Kidney glomerular epithelial cell (primary cell): ENCODE data around the gene GGA3.

Experiments
- DNase-seq: peaks from one replicate; lab custom pipeline; 2025; lab: John Stamatoyannopoulos, UW

GGA3 gene

DNA sequence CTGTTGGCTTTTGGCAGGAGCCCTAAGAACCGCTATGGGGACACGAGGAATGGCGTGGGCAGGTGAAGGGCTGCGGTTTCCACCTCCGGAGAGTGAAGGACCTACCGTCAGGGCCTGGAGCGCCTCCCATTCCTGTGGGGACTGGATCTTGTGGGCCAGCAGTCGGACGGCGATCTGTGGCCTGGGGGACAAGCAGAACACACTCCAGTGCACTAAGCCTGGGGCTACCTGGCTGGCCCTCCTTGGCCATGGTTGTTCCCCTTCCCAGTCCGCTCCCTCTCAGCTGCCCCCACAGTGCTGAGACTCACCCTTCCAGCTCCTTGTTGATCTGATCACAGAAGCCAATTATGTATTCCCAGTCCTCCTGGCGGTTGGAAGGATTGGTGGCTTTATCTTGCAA, 15.0 kb downstream of the GGA3 start:
- DNase-seq: no peak

DNA sequence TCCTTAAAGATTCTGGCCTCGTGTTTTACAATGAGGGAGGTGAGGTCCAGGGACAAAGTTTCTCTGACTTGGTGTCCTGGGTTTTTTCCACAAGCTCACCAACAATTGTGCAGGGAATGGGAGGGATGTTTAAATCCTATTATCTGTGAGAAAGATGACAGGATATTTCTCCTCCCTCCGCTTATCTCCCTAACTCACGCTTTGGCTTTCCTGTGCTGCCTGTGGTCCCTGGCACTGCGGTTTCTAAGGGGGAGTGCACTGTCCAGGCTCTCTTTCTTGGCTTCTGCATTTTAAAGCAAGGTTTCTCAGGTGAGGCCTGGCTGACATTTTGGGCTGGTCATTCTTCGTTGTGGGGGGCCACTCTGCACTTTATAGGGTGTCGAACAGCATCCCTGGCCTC, 16.4 kb downstream of the GGA3 start:
- no peak for DNase-seq

DNA sequence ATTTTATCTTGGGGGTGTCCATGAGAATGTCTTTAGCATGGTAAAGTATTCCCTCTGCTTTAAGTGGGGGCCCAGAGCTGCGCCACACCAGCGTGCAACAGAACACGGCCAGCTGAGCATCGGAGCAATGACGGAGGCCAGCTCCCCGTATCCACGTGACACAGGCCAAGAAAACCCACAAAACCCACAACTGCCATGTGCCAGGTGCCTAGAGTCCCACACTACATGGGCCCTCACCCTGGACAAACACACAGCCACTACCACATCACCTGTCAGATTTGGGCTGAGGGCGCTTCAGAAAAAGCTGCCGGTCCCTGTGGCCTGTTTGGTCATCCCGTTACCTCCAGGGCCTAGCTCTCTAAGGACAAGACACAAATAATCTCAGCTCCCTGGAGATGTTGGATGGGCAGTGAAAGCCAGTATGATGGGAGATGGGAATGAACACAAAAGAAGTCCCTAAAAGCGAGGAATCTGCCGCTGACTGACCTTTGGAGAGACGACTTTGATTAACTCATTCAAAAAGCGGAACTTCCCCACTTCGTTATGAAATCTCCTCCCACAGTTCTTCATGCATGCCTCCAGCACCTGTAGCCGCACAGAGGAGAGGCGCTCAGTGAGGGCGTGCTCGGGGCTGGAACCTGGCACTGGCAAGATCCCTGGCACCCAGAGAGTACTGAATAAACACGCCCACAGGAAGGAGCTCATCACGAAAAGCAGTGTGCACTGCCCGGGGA, 17.1 kb downstream of the GGA3 start:
- no peak for DNase-seq

DNA sequence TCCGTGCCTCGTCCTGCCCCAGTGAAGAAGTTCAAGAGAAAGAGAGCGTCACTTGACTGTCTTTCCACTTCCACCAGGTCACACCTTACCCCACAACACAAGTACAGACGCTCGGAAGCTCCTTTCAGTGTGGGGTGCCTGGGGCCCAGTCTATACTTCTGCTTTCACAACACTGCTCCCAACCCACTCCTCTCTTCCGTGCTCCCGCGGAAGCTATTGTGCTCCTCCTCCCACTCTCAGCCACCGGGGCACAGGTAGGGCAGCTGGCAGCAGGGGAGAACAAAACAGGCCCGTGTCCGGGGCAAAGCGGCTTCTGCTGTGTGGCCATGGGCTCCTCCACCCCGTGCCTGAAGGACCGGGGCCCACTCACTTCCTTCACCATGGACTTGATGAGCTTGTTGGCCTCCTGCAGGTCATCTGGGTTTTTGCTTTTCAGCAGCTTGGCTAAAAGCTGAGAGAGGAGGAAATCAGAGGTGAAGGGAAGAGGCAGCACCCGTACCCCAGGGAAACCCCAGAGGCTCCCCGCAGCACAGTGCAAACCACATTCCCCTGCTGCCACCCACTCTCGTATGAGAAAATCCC, 18.9 kb downstream of the GGA3 start:
- no peak for DNase-seq

DNA sequence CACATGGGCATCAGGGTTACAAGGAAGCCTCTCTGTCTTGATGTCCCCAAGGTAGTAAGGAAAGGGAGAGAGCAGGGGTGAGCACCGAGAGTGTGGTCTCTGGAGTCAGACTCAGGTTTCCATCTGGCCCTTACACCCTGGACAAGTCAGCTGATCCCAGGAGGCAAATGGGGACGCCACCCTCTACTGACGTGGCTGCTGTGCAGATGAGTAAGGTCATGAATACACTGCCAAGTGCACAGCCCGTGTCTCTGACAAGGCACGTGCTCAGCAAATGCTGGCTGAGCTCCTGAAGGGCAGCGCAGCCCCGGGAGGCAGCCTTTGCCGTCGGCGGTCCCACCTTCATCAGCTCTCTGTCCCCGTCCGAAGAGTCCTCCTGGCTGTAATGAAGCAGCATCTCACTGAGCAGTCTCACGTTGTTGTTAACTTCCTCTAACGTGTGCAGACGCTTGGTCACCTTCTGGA, 19.4 kb downstream of the GGA3 start:
- no peak for DNase-seq

DNA sequence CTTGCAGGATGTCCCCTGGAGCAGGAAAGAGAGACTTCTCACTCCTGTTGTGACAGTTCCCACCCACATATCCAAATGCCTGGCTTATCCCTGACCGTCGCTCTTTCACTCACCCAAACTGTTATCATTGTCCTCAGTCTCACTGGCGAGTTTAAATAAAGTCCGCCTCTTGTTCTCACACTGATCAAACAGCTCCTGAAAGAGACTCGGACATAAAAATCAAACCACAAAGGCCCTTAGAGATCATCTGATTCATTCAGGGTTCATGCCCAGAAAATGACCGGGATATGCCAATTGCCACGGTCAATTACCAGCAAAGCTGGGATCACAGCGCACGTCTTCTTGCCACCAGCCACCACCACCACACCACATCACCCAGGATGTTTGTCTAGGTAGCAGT, 19.9 kb downstream of the GGA3 start:
- DNase-seq: no peak

DNA sequence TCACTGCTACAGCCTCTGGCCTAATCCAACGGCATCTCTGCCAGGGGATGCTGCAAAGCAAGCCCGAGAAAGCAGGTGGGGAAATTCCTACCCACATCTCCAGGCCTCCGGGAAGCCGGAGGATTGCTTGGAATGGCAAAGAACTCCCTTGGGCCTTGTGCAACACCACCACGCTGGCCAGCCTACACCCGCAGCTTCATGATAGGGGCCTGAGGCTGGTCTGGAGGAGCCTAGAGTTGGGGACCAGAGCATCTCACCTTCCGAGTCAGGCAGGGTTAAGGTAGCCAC, 20.3 kb downstream of the GGA3 start:
- no peak for DNase-seq

DNA sequence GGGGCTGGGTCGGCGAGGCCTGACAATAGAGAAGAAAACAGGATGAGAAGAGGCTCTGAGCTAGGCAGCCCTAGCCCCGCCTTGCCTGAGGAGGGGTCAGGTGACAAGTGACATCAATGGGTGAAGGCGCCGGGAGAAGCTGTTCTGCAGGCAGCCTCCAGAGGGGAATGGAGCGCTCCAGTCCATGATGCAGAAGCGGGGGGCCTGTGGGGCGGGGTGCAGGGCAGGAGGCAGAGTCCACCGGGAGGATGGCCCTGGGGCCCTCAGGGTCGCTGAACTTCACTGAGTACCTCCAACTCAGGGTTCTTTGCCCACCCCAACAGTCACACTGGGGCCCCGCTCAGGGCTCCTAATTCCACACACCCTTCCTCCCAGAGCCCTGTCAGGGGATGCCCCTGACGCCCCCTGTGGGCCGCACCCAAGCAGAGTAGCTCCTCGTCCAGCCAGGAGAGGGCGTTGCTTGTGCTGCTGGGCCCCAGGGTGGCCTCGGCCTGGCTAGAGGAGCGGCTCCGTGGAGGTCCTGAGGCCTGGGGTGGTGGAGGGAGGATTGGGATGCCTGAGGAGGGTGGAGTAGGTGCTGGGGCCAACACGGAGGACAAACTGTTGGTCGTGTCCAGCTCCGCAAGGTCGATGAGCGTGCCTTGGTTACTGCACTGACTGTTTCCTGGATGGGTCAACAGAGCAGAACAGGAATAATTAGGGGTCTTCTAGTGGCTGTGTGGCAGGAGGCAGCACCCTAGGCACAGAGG, 20.8 kb downstream of the GGA3 start:
- no peak for DNase-seq

DNA sequence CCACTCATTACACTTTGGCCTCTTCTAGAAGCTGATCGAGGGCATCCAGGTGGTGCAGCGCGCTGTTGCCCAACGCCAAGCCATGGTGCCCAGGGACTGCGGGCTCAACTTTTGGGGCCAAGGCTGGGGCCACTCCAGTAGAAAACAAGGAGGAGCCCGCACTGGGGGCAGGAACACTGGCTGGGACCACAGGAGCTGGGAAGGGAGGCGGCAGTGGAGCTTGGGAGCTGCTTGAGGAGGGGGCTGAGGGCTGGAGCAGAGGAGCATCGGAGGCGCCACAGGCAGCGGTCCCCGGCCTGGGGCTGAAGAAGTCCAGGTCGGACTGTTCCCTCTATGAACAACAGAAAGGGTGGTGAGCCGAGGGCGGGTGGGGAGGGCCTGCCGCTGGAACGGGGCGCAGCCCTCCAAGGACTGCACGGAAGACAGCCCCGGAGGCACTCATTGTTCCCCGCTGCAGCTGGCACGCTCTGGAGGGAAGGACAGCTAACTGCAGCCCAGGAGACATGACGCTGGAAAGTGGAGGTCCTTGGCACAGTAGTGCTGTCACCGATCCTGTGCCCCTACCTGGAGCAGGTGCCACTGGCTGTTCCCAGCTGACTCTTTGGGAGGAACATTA, 21.5 kb downstream of the GGA3 start:
- DNase-seq: no peak

DNA sequence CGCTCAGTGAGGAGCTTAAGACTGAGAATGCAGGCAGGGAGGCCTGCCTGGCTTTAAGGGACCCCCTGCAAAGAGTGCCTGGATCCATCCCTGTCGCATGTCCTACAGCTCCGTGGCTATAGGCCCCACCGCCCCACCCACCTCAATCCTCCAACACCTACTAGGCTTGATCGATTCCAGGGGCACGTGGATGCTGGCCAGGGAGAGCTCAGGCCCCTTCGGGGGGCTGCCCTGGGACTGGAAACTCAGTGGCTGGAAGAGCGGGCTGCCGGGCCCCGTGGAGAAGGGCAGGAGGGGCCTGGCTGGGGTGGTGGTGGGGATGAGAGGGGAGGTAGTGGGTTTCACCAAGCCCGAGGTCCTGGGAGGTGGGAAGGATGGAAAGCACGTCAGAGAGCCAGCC, 22.2 kb downstream of the GGA3 start:
- DNase-seq: no peak

DNA sequence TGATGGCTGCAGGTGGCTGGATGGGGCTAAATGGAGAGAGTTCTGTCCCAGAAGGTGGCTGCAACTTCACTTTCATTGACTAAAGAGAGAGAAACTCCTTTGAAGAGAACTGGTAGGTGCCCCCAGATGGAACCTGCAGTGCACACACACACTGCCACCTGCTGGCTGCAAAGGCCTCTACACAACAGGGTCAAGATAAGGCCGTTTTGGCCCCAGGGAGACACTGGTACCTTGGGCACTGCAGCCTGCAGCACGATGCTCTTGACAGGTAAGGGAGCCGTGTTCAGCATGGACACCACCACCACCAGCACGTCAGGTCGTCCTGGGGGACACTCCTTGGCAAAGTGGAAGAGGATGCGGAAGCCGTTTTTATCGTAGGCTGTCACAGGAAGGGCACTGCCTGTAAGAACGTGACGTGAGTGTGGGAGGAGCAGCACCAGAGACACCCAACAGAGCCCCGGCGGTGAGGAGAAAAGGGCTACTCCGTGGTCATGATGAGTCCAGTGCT, 22.7 kb downstream of the GGA3 start:
- DNase-seq: peak; percentile 31

DNA sequence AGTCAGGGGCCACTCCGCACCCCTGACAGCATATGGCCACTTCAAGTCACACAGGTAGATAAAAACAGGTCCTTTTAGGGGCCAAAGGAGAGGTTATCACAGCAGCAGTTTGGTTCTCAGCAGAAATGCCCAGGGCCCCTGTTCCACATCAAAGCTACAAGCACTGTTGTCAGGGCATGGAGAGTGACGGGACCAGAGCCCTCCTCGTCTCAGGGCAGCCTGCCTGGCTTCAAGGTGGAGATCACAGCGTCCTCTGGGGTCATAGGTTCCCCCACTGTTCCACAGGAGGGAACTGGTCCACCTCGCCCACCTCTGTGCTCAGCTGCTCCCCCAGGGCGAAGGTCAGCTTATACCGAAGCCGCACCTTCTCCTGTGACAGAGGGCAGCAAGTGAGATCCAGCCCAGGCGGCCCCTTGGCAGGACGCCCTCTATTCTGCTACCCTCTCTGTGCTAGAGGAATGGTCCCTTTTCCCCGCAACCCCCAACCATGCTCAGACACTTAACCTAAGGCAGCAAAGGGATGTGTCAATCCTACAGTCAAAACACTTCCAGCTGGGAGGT, 23.3 kb downstream of the GGA3 start:
- no peak for DNase-seq

DNA sequence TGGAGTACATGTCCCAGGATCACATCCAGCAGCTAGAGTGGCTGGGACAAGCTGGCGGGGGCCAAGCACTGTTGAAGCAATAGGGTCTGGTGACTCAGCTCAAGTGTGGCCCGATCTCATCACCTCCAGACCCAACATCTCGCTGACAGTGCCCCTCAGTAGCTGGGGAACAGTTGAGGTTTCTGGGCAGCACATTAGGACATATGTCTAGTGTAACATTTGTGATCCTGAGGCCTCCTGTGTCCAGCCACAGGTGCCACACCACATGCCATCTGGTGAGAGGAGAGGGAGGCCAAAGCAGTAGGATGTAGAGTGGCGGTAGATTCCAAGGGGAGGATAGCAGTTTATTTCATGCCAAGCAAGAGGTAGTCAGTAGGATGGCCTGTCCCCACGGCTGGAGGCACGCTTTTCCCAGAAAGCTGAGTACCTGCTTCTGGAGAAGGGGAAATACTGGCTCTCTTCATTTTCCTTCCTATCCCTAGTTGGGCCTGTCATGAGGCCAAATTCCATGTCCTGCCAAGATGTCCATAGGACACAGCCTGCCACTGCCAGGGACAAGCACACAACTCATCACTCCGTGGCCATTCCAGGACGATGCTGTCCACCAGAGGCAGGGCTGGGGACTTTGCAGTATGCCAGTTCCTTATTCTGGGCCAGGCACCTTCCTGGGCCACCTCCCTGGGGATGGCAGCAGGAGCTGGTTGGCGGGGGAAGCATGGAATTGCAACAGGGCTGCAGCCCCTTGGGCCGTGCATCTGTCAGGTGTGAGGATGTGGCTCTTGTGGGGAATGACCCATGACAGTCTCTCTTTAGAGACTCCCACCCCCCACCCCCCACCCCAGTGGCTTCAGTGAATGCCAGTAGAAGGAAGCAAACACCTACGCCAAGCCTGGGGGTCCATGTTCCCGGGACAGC, 24.0 kb downstream of the GGA3 start:
- no peak for DNase-seq

DNA sequence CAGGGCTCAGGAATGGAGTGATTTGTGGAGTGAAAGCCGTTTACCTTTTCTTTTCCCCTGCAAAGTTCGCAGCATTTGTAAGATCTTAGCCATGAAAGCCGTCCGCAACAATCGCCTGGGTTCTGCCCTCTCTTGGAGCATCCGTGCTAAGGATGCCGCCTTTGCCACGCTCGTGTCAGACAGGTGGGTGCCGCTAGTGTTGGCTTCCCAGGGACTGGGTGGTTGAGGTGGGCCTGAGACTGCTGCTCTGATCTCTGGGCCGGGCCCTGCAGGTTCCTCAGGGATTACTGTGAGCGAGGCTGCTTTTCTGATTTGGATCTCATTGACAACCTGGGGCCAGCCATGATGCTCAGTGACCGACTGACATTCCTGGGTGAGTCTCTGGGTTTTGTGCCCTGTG, 28.6 kb downstream of the GGA3 start:
- no peak for DNase-seq

DNA sequence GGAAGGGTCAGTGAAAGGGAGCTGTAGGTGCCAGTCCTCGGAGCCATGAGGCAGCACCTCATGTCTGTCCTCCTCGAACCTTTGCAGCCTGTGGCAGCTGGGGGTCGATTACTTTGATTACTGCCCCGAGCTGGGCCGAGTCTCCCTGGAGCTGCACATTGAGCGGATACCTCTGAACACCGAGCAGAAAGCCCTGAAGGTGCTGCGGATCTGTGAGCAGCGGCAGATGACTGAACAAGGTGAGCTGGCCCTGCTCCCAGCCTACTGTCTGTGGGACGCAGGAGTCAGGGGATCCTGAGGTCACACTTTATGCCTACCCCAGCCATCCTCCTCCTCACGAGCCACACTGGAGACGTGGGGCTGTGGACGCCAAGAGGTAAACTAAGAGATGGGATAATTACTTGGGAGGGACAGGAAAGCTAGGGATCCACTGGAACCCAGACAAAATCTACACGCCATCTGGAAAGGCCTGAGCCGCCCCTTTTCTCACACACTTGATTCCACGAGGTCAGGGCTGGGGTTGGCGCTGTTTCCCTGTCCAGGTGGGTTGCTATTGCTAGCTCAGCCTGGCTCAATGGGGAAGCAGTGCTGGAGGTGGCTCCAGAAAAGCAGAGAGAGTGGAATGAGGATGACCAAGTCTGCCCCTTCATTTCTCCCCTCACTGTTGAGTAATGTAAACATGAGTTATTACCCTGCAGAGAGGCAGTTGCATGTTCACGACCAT, 29.5 kb downstream of the GGA3 start:
- no peak for DNase-seq

DNA sequence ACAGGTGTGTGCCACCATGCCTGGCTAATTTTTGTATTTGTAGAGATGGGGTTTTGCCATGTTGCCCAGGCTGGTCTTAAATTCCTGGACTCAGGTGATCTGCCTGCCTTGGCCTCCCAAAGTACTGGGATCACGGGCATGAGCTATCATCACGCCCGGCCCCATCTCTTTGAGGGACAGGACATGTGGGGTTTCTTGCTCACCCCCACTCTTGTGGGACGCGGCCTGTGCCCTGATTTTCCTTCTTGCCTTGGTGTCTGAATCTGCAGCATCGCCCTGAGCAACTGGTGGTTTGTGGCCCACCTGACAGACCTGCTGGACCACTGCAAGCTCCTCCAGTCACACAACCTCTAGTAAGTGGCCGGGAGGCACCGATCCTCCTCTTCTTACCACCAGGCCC, 30.3 kb downstream of the GGA3 start:
- DNase-seq: no peak

DNA sequence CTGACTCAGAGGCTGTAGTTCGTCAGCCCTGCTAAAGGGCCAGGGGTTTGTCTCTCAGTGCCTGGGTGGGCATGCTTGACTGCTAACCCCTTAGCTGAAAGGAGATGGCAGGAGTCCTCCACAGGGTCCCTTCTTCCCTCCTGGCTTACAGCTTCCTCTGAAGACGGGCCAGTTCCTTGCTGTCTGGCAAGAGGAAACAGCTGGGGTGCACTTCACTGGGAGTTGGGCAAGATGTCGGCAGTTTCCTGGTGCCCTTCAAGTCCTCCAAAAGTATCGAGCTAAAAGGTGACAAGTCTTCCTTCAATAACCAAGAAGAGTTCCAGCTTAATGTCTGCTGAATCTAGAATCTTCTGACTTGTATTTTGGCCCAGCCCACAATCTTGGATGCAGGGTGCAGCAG, 32.6 kb downstream of the GGA3 start:
- no peak for DNase-seq

DNA sequence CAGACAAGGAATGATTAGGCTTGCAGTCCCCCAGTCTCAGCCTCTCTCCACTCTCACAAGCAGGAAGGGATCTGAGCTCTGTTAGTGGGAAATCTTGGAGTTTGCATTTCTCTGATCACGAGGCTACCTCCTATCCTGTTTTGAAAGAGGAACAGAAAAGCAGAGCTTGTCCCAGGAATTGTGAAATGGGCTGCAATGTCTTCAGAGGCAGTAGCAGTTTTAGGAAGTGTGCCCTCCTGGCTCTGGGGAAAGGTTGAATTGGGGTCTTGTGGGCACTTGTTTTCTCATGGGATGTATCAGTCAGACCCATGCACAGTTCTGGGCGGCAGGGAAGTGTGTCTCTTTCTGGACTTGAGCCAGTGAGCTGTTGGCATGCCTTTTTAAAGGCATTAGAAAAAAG, 33.1 kb downstream of the GGA3 start:
- no peak for DNase-seq

DNA sequence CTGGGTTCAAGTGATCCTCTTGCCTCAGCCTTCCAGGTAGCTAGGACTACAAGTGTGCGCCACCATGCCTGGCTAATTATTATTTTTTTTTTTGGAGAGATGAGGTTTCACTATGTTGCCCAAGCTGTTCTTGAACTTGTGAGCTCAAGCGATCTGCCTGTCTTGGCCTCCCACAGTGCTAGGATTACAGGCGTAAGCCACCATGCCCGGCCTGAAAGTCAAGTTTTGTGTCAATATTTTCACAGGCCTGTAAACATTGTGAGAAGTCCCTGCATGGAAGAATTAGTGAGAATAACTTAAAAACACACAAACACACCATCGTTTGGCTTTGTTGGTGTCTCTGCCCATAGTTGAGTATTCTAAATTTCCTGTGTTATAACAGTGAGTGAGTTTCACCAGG, 33.7 kb downstream of the GGA3 start:
- DNase-seq: no peak

DNA sequence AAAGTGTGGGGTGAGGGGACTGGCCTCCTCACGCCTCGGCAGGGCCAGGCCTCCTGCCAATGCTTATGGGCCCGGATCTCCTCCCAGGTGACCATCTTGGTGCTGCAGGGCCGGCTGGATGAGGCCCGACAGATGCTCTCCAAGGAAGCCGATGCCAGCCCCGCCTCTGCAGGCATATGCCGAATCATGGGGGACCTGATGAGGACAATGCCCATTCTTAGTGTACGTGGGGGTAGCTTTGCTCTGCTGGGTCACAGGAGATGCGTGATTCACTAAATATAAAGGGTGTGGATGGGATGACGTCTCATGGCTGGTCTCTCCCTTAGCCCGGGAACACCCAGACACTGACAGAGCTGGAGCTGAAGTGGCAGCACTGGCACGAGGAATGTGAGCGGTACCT, 36.4 kb downstream of the GGA3 start:
- no peak for DNase-seq

DNA sequence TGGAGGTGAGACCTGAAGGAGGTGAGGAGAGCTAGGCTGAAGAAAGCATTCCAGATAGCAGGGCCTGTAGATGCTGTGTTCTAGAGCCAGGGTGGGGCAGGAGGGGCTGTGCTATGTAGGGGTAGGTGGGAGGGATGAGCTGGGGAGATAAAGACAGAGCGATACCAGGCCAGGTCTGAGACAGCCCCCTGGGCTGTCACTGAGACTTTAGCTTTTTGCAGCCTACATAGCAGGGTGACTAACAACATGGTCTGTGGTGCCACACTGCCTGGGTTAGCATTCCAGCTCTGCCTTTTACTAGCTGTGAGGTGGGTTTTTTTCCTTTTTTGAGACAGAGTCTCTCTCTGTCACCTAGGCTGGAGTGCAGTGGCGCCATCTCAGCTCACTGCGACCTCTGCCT, 41.6 kb downstream of the GGA3 start:
- DNase-seq: no peak
